GM12892 (cell line): ENCODE measurements around the gene KAT6B.

Experiments
- POLR2A ChIP-seq: IDR thresholded peaks from 2 replicates; pipeline ENCODE4 v1.6.1; 2011; ENCODE audit warnings: low read depth, low read length, control low read depth
- TAF1 ChIP-seq: IDR thresholded peaks from 2 replicates; pipeline ENCODE4 v1.6.1; 2011; ENCODE audit warnings: low read depth, mild to moderate bottlenecking, control low read depth, low read length, borderline replicate concordance

GRCh38 chr10:74875966-74876365, 49.6 kb downstream of the KAT6B start:
- TF ChIP-seq TAF1, result no peak
- no peak for TF ChIP-seq POLR2A
